ENCODE results near the gene ARFIP1. TPM values are rescaled to one million over a fixed set of nuclear protein-coding genes. Genes with fewer than 3 reads are reported as not detected.

The ARFIP1 gene
- total and polyA plus RNA-seq, 2 donors (not counting 1 experiment from before 2014, with no cell fraction given): 11.1 to 23.5 TPM

- 100% methylated on average over 2 of the region's 4 CpGs for WGBS (ENCODE audit: insufficient coverage)
- H4K20me1 ChIP-seq (ENCODE audit: control insufficient read depth, insufficient read depth, low read length, poor library complexity, severe bottlenecking): peaks cover 9% of the 10 kb centered on the region
Observed at GRCh38 chr4:152856960-152857359, 77.2 kb downstream of the ARFIP1 start.

GRCh38 chr4:152858934-152859333 is 79.2 kb downstream of the ARFIP1 start:
- 100% methylated on average over 3 of the region's 6 CpGs for WGBS (ENCODE audit: insufficient coverage)
- Histone ChIP-seq H3K36me3 (replicated peaks in 1 of 2; ENCODE audit: control extremely low read depth in 1 of 2, control insufficient read depth in 1 of 2, extremely low read depth in 1 of 2, insufficient read depth in 2 of 2, low read length in 1 of 2) (no peaks in the 10 kb centered on the region), H4K20me1 (ENCODE audit: control insufficient read depth, insufficient read depth, low read length, poor library complexity, severe bottlenecking) (peaks cover 9% of the 10 kb centered on the region), H3K4me3 (ENCODE audit: control extremely low read depth in 1 of 5, extremely low read depth in 1 of 5, insufficient read depth in 1 of 5, low read depth in 2 of 5, low read length in 4 of 5) (no peak overlapping the region), H3K9ac (ENCODE audit: low read length) (no peak overlapping the region), H3K4me1 (ENCODE audit: control insufficient read depth in 2 of 2, insufficient read depth in 2 of 2, low read length in 2 of 2) (no peaks in the 10 kb centered on the region), H3K79me2 (ENCODE audit: control insufficient read depth, insufficient read depth, low read length) (peaks cover 26% of the 10 kb centered on the region), H3K9me3 (ENCODE audit: control extremely low read depth in 1 of 3, control insufficient read depth in 2 of 3, insufficient read depth in 1 of 3, low read length in 2 of 3) (peaks cover 0 to 14% (median 9%) of the 10 kb centered on the region in 3 donors), H3K27ac (ENCODE audit: low read length in 2 of 2) (no peak overlapping the region), H3K27me3 (replicated peaks in 1 of 4; ENCODE audit: control extremely low read depth in 1 of 4, control insufficient read depth in 3 of 4, insufficient read depth in 4 of 4, low read length in 3 of 4) (no peaks in the 10 kb centered on the region), H2AFZ (ENCODE audit: insufficient read depth, low read depth, low read length, poor library complexity, severe bottlenecking) (no peak overlapping the region), H3K4me2 (replicated peaks; ENCODE audit: low read depth, low read length, poor library complexity, severe bottlenecking) (no peak overlapping the region)
- TF ChIP-seq EZH2 (IDR thresholded peaks at IDR 0.05; ENCODE audit: borderline replicate concordance, insufficient read depth, low read depth, low read length, poor library complexity, severe bottlenecking) (no peak), CTCF (IDR thresholded peaks at IDR 0.05) (no peak)
- CTCF ChIA-PET: interaction anchor here (1.7 kb wide), 1 partner anchor 224 kb away, joined by 6 read pairs; no protein-coding TSS in a partner anchor
- H3K4me1 Mint-ChIP-seq: no peaks in the 10 kb centered on the region
- H3K27me3 Mint-ChIP-seq: no peaks in the 10 kb centered on the region
- no peak for DNase-seq
- H3K27ac Mint-ChIP-seq: no peak overlapping the region
- intact Hi-C loops (cut with micrococcal nuclease): no loop called here
- ATAC-seq (ENCODE audit: low read depth): no peak
- POLR2A ChIA-PET: no interaction called here
- no peaks in the 10 kb centered on the region for H3K9me3 Mint-ChIP-seq (ENCODE audit: insufficient read depth)
- H3K4me3 Mint-ChIP-seq: no peak overlapping the region

More at GRCh38 chr4:152856960-152857359, 77.2 kb downstream of the ARFIP1 start:
- Histone ChIP-seq H3K9ac (ENCODE audit: low read length) (no peak overlapping the region), H3K9me3 (ENCODE audit: control extremely low read depth in 1 of 3, control insufficient read depth in 2 of 3, insufficient read depth in 1 of 3, low read length in 2 of 3) (peaks cover 5 to 24% (median 23%) of the 10 kb centered on the region in 3 donors), H3K27ac (ENCODE audit: low read length in 2 of 2) (no peak overlapping the region), H2AFZ (ENCODE audit: insufficient read depth, low read depth, low read length, poor library complexity, severe bottlenecking) (no peak overlapping the region), H3K4me1 (ENCODE audit: control insufficient read depth in 2 of 2, insufficient read depth in 2 of 2, low read length in 2 of 2) (no peaks in the 10 kb centered on the region), H3K27me3 (replicated peaks in 1 of 4; ENCODE audit: control extremely low read depth in 1 of 4, control insufficient read depth in 3 of 4, insufficient read depth in 4 of 4, low read length in 3 of 4) (no peaks in the 10 kb centered on the region), H3K4me3 (ENCODE audit: control extremely low read depth in 1 of 5, extremely low read depth in 1 of 5, insufficient read depth in 1 of 5, low read depth in 2 of 5, low read length in 4 of 5) (no peak overlapping the region), H3K79me2 (ENCODE audit: control insufficient read depth, insufficient read depth, low read length) (peaks cover 34% of the 10 kb centered on the region), H3K4me2 (replicated peaks; ENCODE audit: low read depth, low read length, poor library complexity, severe bottlenecking) (no peak overlapping the region), H3K36me3 (replicated peaks in 1 of 2; ENCODE audit: control extremely low read depth in 1 of 2, control insufficient read depth in 1 of 2, extremely low read depth in 1 of 2, insufficient read depth in 2 of 2, low read length in 1 of 2) (no peaks in the 10 kb centered on the region)
- no peak for TF ChIP-seq CTCF (IDR thresholded peaks at IDR 0.05)
- no peak for TF ChIP-seq EZH2 (IDR thresholded peaks at IDR 0.05; ENCODE audit: borderline replicate concordance, insufficient read depth, low read depth, low read length, poor library complexity, severe bottlenecking)
- Mint-ChIP-seq H3K4me3 (no peak overlapping the region), H3K27me3 (no peaks in the 10 kb centered on the region), H3K9me3 (ENCODE audit: insufficient read depth) (peaks cover 7% of the 10 kb centered on the region), H3K4me1 (no peaks in the 10 kb centered on the region), H3K27ac (no peak overlapping the region)
- CTCF ChIA-PET: interaction anchor here (1.6 kb wide), 1 partner anchor 226 kb away, joined by 4 read pairs; no protein-coding TSS in a partner anchor
- DNase-seq: no peak
- POLR2A ChIA-PET: no interaction called here
- intact Hi-C loops (cut with micrococcal nuclease): no loop called here
- ATAC-seq (ENCODE audit: low read depth): no peak
